Measurements from ENCODE around the gene MTSS2.
"Not testable (repeated sequence)": the region's sequence is repeated elsewhere in the genome, so short reads cannot be mapped to it uniquely, and the experiment has no call there.

The MTSS2 gene

DNA sequence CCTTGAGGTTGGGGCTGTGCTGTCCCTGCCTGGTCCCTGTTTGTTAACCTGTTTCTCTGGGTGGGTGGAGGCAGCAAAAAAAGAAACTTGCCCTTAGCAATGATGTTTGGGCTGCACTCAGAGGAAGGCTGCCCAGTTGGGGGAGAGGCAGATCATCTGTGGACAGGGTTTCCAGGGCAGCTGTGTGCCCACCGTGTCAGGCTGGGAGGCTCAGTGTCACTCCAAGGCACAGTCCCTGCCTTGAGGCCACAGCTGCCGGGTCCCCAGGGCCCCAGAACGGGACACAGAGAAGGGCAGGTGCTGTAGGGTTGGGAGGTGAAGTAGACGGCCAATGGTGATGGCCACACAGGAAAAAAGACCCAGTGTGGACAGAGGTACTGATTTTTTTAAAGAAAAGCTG lies 35.6 kb downstream of the MTSS2 start:
- FAIRE-seq = no peak

DNA sequence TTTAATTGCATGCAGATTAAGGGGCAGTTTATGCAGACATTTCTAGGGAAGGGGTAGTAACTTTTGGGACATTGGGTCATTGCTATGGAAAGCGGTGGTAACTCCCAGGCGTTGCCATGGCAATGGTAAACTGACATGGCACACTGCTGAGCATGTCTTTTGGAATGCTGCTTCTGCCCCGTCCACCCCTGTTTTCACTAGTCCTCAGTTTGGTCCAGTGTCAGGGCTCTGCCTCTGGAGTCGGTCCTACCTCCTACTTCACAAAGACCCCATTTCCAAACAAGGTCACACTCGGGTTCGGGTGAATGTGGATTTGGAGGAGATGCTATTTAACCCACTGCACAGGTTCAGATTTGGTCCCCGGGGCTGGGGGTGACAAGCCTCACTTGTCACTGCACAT lies 36.6 kb downstream of the MTSS2 start:
- FAIRE-seq = no peak

DNA sequence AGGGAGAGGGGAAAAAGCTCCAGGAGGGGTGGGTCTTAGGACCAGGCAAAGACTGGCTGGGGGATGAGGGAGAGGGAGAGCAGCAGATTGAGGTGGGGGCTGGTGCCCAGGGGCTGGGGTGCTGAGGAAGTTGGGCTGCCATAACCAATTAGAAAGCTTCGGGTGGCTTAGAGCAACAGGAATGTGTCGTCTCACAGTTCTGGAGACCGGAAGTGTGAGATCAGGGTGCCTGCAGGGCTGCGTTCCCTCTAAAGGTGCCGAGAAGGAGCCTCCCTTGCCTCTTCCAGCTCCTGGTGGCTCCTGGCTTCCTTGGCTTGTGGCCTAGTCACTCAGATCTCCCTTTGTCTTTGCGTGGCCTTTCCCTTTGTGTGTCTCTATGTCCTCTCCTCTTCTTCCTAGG lies 37.2 kb downstream of the MTSS2 start:
- FAIRE-seq = no peak

DNA sequence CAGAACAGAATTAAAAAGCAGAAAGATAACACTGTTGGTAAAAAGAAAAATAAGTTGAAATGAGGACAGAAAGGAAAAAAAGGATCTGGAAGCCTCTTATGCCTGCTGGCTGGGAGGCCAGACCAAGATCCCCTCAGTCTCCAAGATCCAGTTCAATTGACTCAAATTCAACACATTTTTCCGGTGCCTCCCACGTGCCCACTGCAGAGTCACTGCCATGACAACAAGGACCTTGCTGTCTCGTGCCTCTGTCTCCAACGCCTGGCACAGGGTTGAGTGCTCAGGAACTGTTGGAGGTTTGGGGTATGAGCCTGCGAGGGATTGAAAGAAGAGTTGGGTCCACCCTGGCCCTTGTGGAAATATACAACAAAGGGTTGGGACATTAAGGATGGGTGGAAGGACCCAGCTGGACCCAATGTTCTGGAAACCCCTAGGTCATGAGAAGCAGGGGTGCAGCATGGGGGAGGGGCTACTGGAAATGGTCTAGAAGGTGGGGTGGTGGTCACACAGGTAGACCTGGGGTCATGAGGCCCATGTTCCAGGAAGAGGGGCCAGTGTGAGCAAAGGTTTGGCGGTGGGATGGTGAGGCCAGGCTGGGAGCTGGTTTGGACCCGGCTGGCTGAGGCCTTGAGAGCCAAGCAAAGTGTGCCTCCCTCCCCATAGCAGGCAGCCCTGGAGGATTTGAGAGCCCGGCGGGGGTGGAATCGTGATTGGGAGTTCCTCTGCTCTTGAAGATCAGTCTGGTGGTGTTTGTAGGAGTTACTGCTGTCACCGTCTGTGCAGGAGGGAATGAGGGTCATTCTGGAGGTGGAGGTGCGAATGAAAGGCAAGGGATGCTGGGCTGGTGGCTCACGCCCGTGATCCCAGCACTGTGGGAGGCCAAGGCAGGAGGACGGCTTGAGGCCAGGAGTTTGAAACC lies 38.2 kb downstream of the MTSS2 start:
- FAIRE-seq = no peak

DNA sequence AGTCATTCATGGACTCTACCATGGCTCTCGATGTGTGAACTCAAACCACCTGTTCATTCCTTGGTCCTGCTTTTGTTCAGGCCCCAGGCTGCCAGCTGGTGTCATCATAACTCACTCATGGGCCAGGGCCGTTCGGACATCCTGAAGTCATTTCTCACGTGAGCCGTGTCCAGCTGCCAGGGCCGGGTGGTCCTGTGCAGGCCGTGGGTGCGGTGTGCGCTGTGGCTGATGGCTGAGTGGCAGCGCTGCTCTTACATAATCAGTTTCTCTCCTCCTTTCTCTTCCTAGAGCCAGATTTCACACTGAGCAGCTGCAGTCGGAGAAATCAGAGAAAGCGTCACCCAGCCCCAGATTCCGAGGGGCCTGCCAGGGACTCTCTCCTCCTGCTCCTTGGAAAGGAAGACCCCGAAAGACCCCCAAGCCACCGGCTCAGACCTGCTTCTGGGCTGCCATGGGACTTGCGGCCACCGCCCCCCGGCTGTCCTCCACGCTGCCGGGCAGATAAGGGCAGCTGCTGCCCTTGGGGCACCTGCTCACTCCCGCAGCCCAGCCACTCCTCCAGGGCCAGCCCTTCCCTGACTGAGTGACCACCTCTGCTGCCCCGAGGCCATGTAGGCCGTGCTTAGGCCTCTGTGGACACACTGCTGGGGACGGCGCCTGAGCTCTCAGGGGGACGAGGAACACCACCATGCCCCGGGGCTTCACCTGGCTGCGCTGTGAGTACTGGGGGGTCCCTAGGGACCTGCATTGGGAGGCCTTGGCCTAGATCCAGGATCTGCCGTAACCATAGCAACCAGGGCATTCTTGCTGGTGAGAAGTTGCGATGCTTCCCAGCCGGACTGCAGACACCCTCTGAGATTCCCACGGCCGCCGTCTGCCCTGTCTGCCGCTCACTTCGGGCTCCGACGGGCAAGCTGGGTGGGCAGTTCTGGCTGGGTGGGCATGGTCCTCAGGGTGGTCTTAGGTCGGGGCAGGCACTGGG lies 39.3 kb downstream of the MTSS2 start, which contains the start of gene IL34:
Gene IL34 (plus strand): TSS at position 300 of the 982 bp plus-strand sequence. CDS start 389 bp downstream, at position 689.
- FAIRE-seq = no peak

DNA sequence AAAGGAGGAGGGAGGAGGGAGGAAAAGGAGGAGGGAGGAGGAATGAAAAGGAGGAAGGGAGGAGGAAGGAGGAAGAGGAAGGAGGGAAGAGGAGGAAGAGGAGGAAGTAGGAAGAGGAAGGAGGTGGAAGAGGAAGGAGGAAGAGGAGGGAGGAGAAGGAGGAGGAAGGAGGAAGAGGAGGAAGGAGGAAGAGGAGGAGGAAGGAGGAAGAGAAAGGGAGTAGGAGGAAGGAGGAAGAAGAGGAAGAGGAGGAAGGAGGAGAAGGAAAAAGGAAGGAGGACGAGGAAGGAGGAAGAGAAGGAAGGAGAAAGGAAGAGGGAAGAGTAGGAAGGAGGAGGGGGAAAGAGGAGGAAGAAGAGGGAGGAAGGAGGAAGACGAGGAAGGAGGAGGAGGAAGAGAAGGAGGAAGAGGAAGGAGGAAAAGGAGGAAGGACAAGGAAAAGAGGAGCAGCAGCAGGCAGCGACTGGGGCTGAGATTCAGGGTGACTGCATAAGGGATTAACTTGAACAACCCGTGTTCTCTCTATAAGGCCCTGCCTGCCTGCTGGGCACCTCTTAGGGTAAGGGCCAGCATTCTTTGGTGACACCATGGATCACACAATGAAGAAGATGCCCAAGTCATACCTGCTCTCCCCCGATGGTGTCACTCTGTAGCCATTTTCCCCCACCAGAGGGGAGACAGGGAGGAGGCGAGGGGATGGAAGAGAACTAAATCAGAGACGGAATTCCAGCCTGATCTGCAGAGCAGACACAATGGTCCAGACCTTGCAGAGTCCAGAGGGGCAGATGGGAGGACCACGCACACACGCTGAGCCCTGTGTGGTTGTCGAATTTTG lies 40.9 kb downstream of the MTSS2 start:
- no peak for FAIRE-seq

DNA sequence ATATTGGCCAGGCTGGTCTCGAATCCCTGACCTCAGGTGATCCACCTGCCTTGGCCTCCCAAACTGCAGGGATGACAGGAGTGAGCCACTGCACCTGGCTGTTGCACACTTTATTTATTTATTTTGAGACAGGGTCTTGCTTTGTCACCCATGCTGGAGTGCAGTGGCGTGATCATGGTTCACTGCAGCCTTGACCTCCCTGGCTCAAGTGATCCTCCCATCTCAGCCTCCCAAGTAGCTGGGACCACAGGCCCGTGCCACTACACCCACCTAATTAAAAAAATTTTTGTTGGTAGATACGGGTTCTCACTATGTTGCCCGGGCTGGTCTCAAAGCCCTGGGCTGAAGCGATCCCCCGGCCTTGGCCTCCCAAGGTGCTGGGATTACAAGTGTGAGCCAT lies 42.6 kb downstream of the MTSS2 start:
- not testable (repeated sequence) for FAIRE-seq

DNA sequence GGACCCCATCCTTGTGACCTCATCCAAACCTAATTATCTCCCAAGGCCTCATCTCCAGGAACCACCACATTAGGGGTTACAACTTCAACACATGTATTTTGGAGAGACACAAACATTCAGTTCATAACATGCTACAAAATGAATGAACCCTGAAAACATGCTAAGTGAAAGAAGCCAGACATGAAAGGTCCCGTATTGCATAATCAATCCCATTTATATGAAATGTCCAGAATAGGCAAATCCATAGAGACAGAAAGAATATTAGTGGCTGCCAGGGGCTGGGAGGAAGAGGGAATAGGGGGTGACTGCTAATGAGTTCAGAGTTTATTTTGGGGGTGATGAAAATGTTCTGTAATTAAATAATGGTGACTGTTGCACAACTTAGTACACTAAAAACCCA lies 43.2 kb downstream of the MTSS2 start:
- no peak for FAIRE-seq

DNA sequence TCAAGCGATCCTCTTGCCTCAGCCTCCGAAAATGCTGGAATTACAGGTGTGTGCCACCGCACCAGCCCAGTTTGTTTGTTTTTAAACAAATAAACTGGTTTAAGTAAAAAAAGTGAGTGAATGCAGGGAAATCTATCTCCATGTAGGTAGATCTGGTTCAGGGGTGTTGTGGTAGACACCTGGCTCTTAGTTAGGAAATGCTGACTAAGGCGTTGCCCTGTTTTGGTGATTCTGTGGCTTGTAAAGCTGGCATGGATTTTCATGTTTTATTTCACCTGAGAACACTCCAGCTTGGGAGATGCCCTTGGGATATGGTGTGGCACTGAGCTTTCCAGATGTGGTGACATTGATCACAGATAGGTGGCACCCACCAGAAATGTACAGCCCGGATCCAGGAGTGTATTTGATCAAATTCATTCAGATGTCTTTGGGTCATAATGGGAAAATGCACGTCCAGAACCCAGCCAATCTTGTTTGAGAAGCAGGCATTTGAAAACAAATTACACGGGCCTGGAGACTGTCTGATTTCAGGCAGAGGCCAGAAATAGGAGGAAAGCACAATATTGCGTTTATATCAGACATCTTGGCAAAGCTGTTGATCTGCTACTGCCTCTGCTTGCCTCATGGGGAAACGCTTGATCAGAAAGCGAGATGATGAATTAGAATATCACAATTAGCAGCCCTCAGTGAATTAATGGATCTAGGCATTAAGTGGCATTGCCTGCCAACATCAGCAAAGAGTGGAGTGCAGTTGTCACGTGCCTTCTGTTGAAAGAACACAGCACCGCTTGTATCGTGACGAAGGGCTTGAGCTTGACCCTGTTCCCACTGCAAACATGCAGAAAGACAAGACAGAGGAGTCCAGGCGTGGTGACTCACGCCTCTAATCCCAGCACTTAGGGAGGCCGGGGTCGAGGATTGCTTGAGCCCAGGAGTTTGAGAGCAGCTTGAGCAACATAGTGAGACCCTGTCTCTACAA lies 46.8 kb downstream of the MTSS2 start:
- no peak for FAIRE-seq

All from TTC549 (cell line).